ENCODE data around the gene NOM1. TPM values are rescaled to one million over a fixed set of nuclear protein-coding genes. Genes with fewer than 3 reads are reported as not detected.

The NOM1 gene
- total RNA-seq, 1 donor from 2014 or later = 35.8 TPM

- no peak for DNase-seq (ENCODE audit: low spot score)
These were observed 68.3 kb downstream of the NOM1 start for GRCh38 chr7:157017603-157018327.

DNA sequence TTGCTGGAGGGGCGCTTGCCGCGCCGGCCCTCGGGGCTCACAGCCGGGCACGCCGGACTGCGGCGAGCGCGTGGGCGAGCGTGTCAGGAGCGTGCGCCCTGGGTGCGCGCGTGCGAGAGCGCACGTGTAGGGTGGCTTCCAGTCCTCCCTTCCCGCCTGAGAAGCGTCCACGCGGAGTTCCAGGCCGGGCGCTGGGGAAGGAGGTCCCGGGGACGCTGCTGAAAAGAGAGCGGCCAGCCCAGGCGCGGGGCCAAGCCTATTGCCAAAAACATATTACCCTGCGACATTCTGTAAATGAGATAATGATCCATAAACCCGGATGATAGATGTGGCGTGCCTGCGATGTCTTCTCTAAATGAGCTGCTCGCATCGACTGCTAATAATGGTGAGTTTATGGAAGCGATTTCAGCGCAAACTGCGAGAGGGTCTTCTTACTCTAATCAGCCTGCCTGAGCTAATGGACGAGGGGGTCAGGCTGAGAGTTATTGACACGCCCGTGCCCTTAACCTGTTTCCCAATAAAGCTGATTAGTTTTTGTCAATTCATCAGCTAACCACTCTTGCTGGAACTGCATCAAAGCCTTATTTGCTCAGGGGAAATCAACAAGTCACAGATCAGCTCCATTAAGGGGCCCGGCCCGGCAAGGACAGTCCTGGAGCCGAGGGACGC is 69.0 kb downstream of the NOM1 start:
- DNase-seq (ENCODE audit: low spot score) = no peak

DNA sequence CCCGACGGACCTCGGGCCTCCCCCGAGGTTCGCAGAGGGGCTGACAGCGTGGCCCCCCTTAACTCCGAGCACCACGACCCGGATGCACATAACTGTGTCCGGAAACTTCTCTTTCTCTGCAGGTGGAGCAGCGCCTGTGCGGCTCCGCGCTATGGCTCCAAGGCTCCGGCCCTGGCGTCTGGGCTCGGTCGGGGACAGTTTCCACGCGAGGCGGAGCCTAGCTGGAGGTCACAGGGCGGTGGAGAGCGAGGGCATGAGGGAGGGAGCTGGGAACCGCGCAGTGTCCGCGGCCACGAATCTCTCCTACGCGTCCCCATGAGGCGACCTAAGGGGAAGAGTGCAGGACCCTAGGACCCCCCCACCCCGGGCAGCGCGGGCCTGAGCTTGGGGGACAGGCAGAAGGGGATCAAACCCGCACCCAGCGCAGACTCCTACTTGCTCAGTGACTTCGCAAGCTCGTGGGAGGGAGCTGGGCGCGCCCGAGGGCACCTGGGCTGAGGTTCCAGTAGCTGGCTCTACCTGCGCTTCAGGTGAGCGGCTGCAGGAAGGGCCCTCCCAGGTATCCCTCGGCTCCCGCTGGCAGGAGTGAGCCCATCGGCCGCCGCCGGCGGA is 69.6 kb downstream of the NOM1 start:
- DNase-seq (ENCODE audit: low spot score) = no peak

GRCh38 chr7:157019718-157020451 is 70.4 kb downstream of the NOM1 start:
- DNase-seq (ENCODE audit: low spot score) = no peak

DNA sequence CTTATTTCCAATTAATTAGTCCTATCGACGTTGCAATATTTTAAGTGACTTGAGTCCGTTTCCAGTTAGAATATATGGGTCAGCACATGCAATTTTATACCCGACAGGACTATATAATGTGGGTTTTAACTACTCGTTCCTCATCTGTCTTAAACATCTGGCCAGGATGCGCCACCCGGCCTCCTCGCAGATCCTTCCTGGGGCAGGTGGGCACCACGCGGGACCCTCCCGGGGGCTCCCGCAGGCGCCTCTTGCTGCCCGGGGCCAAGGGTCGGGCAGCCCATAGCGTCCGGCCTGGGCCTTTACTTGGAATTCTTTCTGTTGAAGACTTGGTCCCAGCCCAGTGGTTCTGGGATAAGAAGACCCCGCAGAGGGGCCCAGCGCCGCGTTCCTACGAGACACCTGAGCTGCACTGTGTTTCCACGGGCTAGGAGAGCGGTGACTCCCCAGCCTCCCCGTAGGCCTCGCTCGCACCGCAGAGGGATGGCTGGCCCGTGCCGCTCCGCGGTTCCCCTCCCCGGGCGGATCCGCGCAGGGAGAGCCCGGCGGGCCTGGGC is 71.1 kb downstream of the NOM1 start:
- no peak for DNase-seq (ENCODE audit: low spot score)

GRCh38 chr7:157021071-157021870 is 71.8 kb downstream of the NOM1 start:
- no peak for DNase-seq (ENCODE audit: low spot score)

- no peak for DNase-seq (ENCODE audit: low spot score)
These were observed 72.6 kb downstream of the NOM1 start for GRCh38 chr7:157021871-157022680.

Other genes with a start within 250 kb of the NOM1 start
- 89.5 TPM for gene LMBR1, start 56.5 kb upstream of the NOM1 start, total RNA-seq
- gene MNX1, start 61.0 kb downstream of the NOM1 start, total RNA-seq = not detected
- gene UBE3C, start 189.2 kb downstream of the NOM1 start, total RNA-seq = 81.7 TPM

Measured in ureter (tissue), 1 donor.